BJ (cell line): ENCODE data around the gene HSPA4. TPM values are rescaled to one million over a fixed set of nuclear protein-coding genes. Genes with fewer than 3 reads are reported as not detected.
"Not testable (repeated sequence)": the region's sequence is repeated elsewhere in the genome, so short reads cannot be mapped to it uniquely, and the experiment has no call there.

ENCODE experiments used
- CTCF ChIA-PET: fragments of 350-600 bp; formaldehyde crosslinking; extraction: SDS; loops from one replicate; lab custom pipeline; 2021; ENCODE audit warnings: antibody characterized with exemption, inconsistent platforms; lab: Yijun Ruan, JAX
- POLR2A ChIA-PET: fragments of 300-600 bp; sonication (Branson Sonifier 250); formaldehyde crosslinking; extraction: SDS; loops from one replicate; lab custom pipeline; 2021; ENCODE audit warnings: antibody characterized with exemption; lab: Charles Lee
- DNase-seq: peaks from one replicate; pipeline ENCODE4 v3.0.0-alpha.2; 2011; ENCODE audit warnings: low read depth
- H3K27me3 ChIP-seq: 2 replicates; pipeline ENCODE4 v1.6.0; 2011; ENCODE audit warnings: low read length; ENCODE audit not compliant: control insufficient read depth, insufficient read depth
- H3K36me3 ChIP-seq: 2 replicates; pipeline ENCODE4 v1.5.1; 2011; ENCODE audit warnings: low read length; ENCODE audit not compliant: control insufficient read depth, insufficient read depth
- H3K4me3 ChIP-seq: 2 replicates; pipeline ENCODE4 v1.5.1; 2011; ENCODE audit warnings: low read depth, mild to moderate bottlenecking, control low read depth, low read length
- CTCF ChIP-seq: IDR thresholded peaks from 2 replicates; pipeline ENCODE4 v1.5.1; 2011; ENCODE audit warnings: low read depth, mild to moderate bottlenecking, control low read depth, inconsistent platforms, low read length, moderate library complexity; ENCODE audit not compliant: insufficient read depth
- polyA plus RNA-seq: library from polyadenylated mRNA; depleted of rRNA; stranded (reverse); fragments of >200 nt; gene quantifications from 2 replicates; pipeline ENCODE4 v1.2.3, GENCODE V29; 2011

The HSPA4 gene
- polyA plus RNA-seq, 1 experiment, result 16.8 TPM

- POLR2A ChIA-PET, result no interaction called here
- no peaks in the 10 kb centered on the region for H3K27me3 ChIP-seq
- H3K4me3 ChIP-seq, result no peak overlapping the region
- CTCF ChIA-PET, result no interaction called here
- peaks cover 2% of the 10 kb centered on the region for H3K36me3 ChIP-seq
- no peak for TF ChIP-seq CTCF
- no peak for DNase-seq
Observed at GRCh38 chr5:133081036-133081435, 29.2 kb downstream of the HSPA4 start.

GRCh38 chr5:133081703-133082102 lies 29.9 kb downstream of the HSPA4 start:
- no peaks in the 10 kb centered on the region for H3K27me3 ChIP-seq
- POLR2A ChIA-PET, result no interaction called here
- peaks cover 2% of the 10 kb centered on the region for H3K36me3 ChIP-seq
- CTCF ChIA-PET, result no interaction called here
- no peak overlapping the region for H3K4me3 ChIP-seq
- no peak for TF ChIP-seq CTCF
- no peak for DNase-seq

- no peak for DNase-seq
- H3K36me3 ChIP-seq, result peaks cover 2% of the 10 kb centered on the region
- ChIA-PET CTCF (no interaction called here), POLR2A (no interaction called here)
- TF ChIP-seq CTCF, result no peak
- H3K27me3 ChIP-seq, result no peaks in the 10 kb centered on the region
- H3K4me3 ChIP-seq, result no peak overlapping the region
Observed at GRCh38 chr5:133082128-133082527, 30.3 kb downstream of the HSPA4 start.

- no peaks in the 10 kb centered on the region for H3K27me3 ChIP-seq
- CTCF ChIA-PET, result no interaction called here
- POLR2A ChIA-PET, result no interaction called here
- DNase-seq, result no peak
- peaks cover 2% of the 10 kb centered on the region for H3K36me3 ChIP-seq
- H3K4me3 ChIP-seq, result no peak overlapping the region
- no peak for TF ChIP-seq CTCF
Observed at GRCh38 chr5:133083901-133084300, 32.1 kb downstream of the HSPA4 start.

- H3K36me3 ChIP-seq, H3K27me3 ChIP-seq, POLR2A ChIA-PET, CTCF ChIA-PET, H3K4me3 ChIP-seq, DNase-seq: not testable (repeated sequence)
Observed at GRCh38 chr5:133085171-133085570, 33.4 kb downstream of the HSPA4 start.

- POLR2A ChIA-PET, result interaction anchor here (0.6 kb wide), 1 partner anchor 20 kb away, joined by 8 read pairs; no protein-coding TSS in a partner anchor
- CTCF ChIA-PET, result no interaction called here
- Histone ChIP-seq H3K4me3 (no peak overlapping the region), H3K36me3 (peaks cover 3% of the 10 kb centered on the region), H3K27me3 (no peaks in the 10 kb centered on the region)
- no peak for TF ChIP-seq CTCF
- no peak for DNase-seq
Observed at GRCh38 chr5:133086366-133086875, 34.6 kb downstream of the HSPA4 start.
